Fibroblast of villous mesenchyme (primary cell): ENCODE measurements around the gene TANGO2. TPM values are rescaled to one million over a fixed set of nuclear protein-coding genes. Genes with fewer than 3 reads are reported as not detected.

Experiments used
- DNase-seq: peaks from one replicate; pipeline ENCODE4 v3.0.0-alpha.2; 2010; ENCODE audit warnings: low read depth
- H3K4me3 ChIP-seq: 2 replicates; pipeline ENCODE4 v1.5.1; 2011; ENCODE audit warnings: low read depth, mild to moderate bottlenecking, low read length
- total RNA-seq: library from RNA; depleted of rRNA; stranded (reverse); fragments of >200 nt; gene quantifications from 2 replicates; pipeline ENCODE4 v1.2.3, GENCODE V29; 2012
- TF ChIP-seq, protein P1 (sequence below): IDR thresholded peaks from 2 replicates; pipeline ENCODE4 v1.5.1; 2012; ENCODE audit warnings: low read depth, mild to moderate bottlenecking, low read length; ENCODE audit not compliant: insufficient read depth

The TANGO2 gene
- total RNA-seq, 1 donor: 30.2 TPM

GRCh38 chr22:20106849-20107237 lies 85.9 kb downstream of the TANGO2 start:
- DNase-seq: no peak
- H3K4me3 ChIP-seq: no peak overlapping the region
- TF ChIP-seq, protein P1, sequence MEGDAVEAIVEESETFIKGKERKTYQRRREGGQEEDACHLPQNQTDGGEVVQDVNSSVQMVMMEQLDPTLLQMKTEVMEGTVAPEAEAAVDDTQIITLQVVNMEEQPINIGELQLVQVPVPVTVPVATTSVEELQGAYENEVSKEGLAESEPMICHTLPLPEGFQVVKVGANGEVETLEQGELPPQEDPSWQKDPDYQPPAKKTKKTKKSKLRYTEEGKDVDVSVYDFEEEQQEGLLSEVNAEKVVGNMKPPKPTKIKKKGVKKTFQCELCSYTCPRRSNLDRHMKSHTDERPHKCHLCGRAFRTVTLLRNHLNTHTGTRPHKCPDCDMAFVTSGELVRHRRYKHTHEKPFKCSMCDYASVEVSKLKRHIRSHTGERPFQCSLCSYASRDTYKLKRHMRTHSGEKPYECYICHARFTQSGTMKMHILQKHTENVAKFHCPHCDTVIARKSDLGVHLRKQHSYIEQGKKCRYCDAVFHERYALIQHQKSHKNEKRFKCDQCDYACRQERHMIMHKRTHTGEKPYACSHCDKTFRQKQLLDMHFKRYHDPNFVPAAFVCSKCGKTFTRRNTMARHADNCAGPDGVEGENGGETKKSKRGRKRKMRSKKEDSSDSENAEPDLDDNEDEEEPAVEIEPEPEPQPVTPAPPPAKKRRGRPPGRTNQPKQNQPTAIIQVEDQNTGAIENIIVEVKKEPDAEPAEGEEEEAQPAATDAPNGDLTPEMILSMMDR: no peak

GRCh38 chr22:20107471-20107901 lies 86.6 kb downstream of the TANGO2 start:
- DNase-seq: no peak
- TF ChIP-seq, protein P1: no peak
- H3K4me3 ChIP-seq: no peak overlapping the region

- H3K4me3 ChIP-seq: no peak overlapping the region
- no peak for DNase-seq
- TF ChIP-seq, protein P1: no peak
Observed at GRCh38 chr22:20107951-20108756, 87.2 kb downstream of the TANGO2 start.

GRCh38 chr22:20108757-20109230 lies 87.9 kb downstream of the TANGO2 start:
- H3K4me3 ChIP-seq: no peak overlapping the region
- TF ChIP-seq, protein P1: no peak
- no peak for DNase-seq

- DNase-seq: no peak
- TF ChIP-seq, protein P1: no peak
Observed at GRCh38 chr22:20109411-20110358, 88.8 kb downstream of the TANGO2 start.

GRCh38 chr22:20110359-20110985 lies 89.6 kb downstream of the TANGO2 start:
- TF ChIP-seq, protein P1: no peak
- no peak overlapping the region for H3K4me3 ChIP-seq
- DNase-seq: no peak

More at GRCh38 chr22:20109411-20110358, 88.8 kb downstream of the TANGO2 start:
- no peak overlapping the region for H3K4me3 ChIP-seq
